OCI-LY7 (cell line): Measurements from ENCODE around the gene BICC1. TPM values are rescaled to one million over a fixed set of nuclear protein-coding genes. Genes with fewer than 3 reads are reported as not detected.

Experiments
- BruUV-seq: library from RNA; stranded (reverse); fragments of 400-500 nt; replicated peaks from 2 replicates; lab custom pipeline; 2021; lab: Mats Ljungman, UMichigan
- CTCF ChIA-PET: fragments of 300-600 bp; sonication (Branson Sonifier 250); formaldehyde crosslinking; loops from one replicate; lab custom pipeline; 2022; ENCODE audit warnings: antibody characterized with exemption; ENCODE audit not compliant: unreplicated experiment; lab: Charles Lee
- POLR2A ChIA-PET: fragments of 300-600 bp; sonication (Branson Sonifier 250); formaldehyde crosslinking; loops from one replicate; lab custom pipeline; 2022; ENCODE audit warnings: antibody characterized with exemption; lab: Charles Lee
- DNase-seq: peaks from one replicate; pipeline ENCODE4 v3.0.0-alpha.2; 2015; ENCODE audit warnings: low spot score
- H2AFZ ChIP-seq: fragments of 200-600 bp; sonication (generic), shearing (Covaris generic); 2 replicates; pipeline ENCODE4 v1.6.1; 2014; ENCODE audit warnings: mild to moderate bottlenecking, antibody characterized with exemption, low read length, moderate library complexity
- H3K27ac ChIP-seq: fragments of 200-600 bp; sonication (generic); 2 replicates; pipeline ENCODE4 v1.5.1; 2014; ENCODE audit warnings: mixed run types, low read depth, mild to moderate bottlenecking, moderate library complexity, low read length, inconsistent platforms; ENCODE audit not compliant: poor library complexity, severe bottlenecking
- H3K36me3 ChIP-seq: fragments of 200-600 bp; sonication (generic); 2 replicates; pipeline ENCODE4 v1.6.1; 2014; ENCODE audit warnings: mild to moderate bottlenecking, antibody characterized with exemption, low read length, moderate library complexity, mixed read lengths; ENCODE audit not compliant: insufficient read depth
- H3K4me1 ChIP-seq: fragments of 200-600 bp; sonication (generic); 2 replicates; pipeline ENCODE4 v1.5.1; 2014; ENCODE audit warnings: mild to moderate bottlenecking, low read length; ENCODE audit not compliant: insufficient read depth, poor library complexity, severe bottlenecking
- H3K4me2 ChIP-seq: fragments of 200-600 bp; sonication (generic); 2 replicates; pipeline ENCODE4 v1.6.1; 2014; ENCODE audit warnings: mild to moderate bottlenecking, low read length
- H3K4me3 ChIP-seq: fragments of 200-600 bp; sonication (generic); 2 replicates; pipeline ENCODE4 v1.5.1; 2014; ENCODE audit warnings: mild to moderate bottlenecking, low read depth, low read length; ENCODE audit not compliant: poor library complexity, severe bottlenecking
- H3K79me2 ChIP-seq: fragments of 200-600 bp; sonication (generic); 2 replicates; pipeline ENCODE4 v1.6.1; 2016; ENCODE audit warnings: low read depth, mild to moderate bottlenecking, low read length, moderate library complexity, mixed read lengths; ENCODE audit not compliant: insufficient read depth
- H3K9me2 ChIP-seq: fragments of 200-600 bp; sonication (generic); 2 replicates; pipeline ENCODE4 v1.6.1; 2016; ENCODE audit warnings: mild to moderate bottlenecking, low read length, mixed read lengths; ENCODE audit not compliant: insufficient read depth
- H3K9me3 ChIP-seq: fragments of 200-600 bp; sonication (generic); 2 replicates; pipeline ENCODE4 v1.6.1; 2014; ENCODE audit warnings: mild to moderate bottlenecking, mixed run types, low read length, mixed read lengths
- H4K20me1 ChIP-seq: fragments of 200-600 bp; sonication (generic); 2 replicates; pipeline ENCODE4 v1.6.1; 2014; ENCODE audit warnings: mild to moderate bottlenecking, antibody characterized with exemption, low read length, moderate library complexity, mixed read lengths; ENCODE audit not compliant: insufficient read depth
- CTCF ChIP-seq: fragments of 200-600 bp; sonication (generic); conservative IDR thresholded peaks from 2 replicates; pipeline ENCODE4 v1.5.1; 2014; ENCODE audit warnings: mild to moderate bottlenecking, antibody characterized with exemption, low read length, moderate library complexity, mixed read lengths
- EZH2phosphoT487 ChIP-seq: fragments of 200-600 bp; sonication (generic); IDR thresholded peaks from 2 replicates; pipeline ENCODE4 v1.6.1; 2018; ENCODE audit warnings: low read depth, borderline replicate concordance, mild to moderate bottlenecking, mixed run types, antibody characterized with exemption, low read length, moderate library complexity, mixed read lengths
- intact Hi-C: fragments of 100-400 bp; cut with micrococcal nuclease; formaldehyde crosslinking; loops from one replicate; pipeline ENCODE4 v1.10.0; 2022; ENCODE audit not compliant: unreplicated experiment
- total RNA-seq, 2 experiments: library from RNA; depleted of rRNA in 1 of 2; stranded (reverse); fragments of >200 nt in 1 of 2; shearing (Covaris generic) in 1 of 2; gene quantifications; 2 replicates each; pipeline ENCODE4 v1.2.3, GENCODE V29; 2014 to 2022

Gene BICC1
- total RNA-seq, 2 experiments from 2014 or later, result not detected

GRCh38 chr10:58647376-58648112 is 134.9 kb downstream of the BICC1 start:
- no peak overlapping the region for H2AFZ ChIP-seq
- no peaks in the 10 kb centered on the region for H3K9me2 ChIP-seq
- H3K4me1 ChIP-seq, result no peaks in the 10 kb centered on the region
- H3K4me2 ChIP-seq, result no peak overlapping the region
- no peak for TF ChIP-seq CTCF
- TF ChIP-seq EZH2phosphoT487, result no peak
- H3K27ac ChIP-seq, result no peak overlapping the region
- CTCF ChIA-PET, result no interaction called here
- no TSS peak for BruUV-seq
- H3K9me3 ChIP-seq, result no peaks in the 10 kb centered on the region
- no peaks in the 10 kb centered on the region for H3K79me2 ChIP-seq
- no peaks in the 10 kb centered on the region for H3K36me3 ChIP-seq
- intact Hi-C loops, result no loop called here
- H4K20me1 ChIP-seq, result no peaks in the 10 kb centered on the region
- H3K4me3 ChIP-seq, result no peak overlapping the region
- POLR2A ChIA-PET, result interaction anchor here (0.5 kb wide), 1 partner anchor 76 kb away, joined by 3 read pairs; no protein-coding TSS in a partner anchor
- DNase-seq, result no peak

- H3K4me3 ChIP-seq, result no peak overlapping the region
- H4K20me1 ChIP-seq, result no peaks in the 10 kb centered on the region
- no peaks in the 10 kb centered on the region for H3K79me2 ChIP-seq
- no peaks in the 10 kb centered on the region for H3K4me1 ChIP-seq
- H3K27ac ChIP-seq, result no peak overlapping the region
- DNase-seq, result no peak
- ChIA-PET CTCF (no interaction called here), POLR2A (no interaction called here)
- no peaks in the 10 kb centered on the region for H3K9me3 ChIP-seq
- intact Hi-C loops, result no loop called here
- no TSS peak for BruUV-seq
- TF ChIP-seq EZH2phosphoT487 (no peak), CTCF (no peak)
- no peak overlapping the region for H3K4me2 ChIP-seq
- H2AFZ ChIP-seq, result no peak overlapping the region
- no peaks in the 10 kb centered on the region for H3K36me3 ChIP-seq
- no peaks in the 10 kb centered on the region for H3K9me2 ChIP-seq
Measured at GRCh38 chr10:58648131-58648530, 135.5 kb downstream of the BICC1 start.

DNA sequence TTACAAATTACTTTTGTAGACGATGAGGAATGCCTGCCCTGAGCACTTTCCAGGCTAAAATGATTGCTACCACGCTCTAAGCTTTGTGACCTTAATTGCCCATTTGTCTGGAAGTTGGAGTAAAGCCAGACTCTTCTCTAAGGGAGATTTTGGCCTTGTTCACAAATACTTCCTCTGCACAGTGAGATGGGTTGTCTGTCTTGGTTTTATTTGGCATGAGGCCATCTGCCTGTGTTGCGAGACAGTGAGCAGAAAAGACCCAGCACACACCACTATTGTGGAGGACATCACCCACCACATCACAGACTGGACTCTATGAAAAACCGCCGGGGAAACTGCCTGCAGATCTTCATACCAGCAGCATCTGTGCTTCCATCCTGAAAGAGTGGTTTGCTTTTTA is 138.4 kb downstream of the BICC1 start:
- intact Hi-C loops, result no loop called here
- no peaks in the 10 kb centered on the region for H3K4me1 ChIP-seq
- no peak overlapping the region for H3K27ac ChIP-seq
- no peak overlapping the region for H2AFZ ChIP-seq
- CTCF ChIA-PET, result no interaction called here
- no peaks in the 10 kb centered on the region for H4K20me1 ChIP-seq
- H3K4me2 ChIP-seq, result no peak overlapping the region
- H3K9me3 ChIP-seq, result no peaks in the 10 kb centered on the region
- no peaks in the 10 kb centered on the region for H3K36me3 ChIP-seq
- no peak for DNase-seq
- BruUV-seq, result no TSS peak
- POLR2A ChIA-PET, result interaction anchor here (2.0 kb wide), 1 partner anchor 16 kb away, joined by 5 read pairs; no protein-coding TSS in a partner anchor
- no peaks in the 10 kb centered on the region for H3K9me2 ChIP-seq
- no peaks in the 10 kb centered on the region for H3K79me2 ChIP-seq
- H3K4me3 ChIP-seq, result no peak overlapping the region
- TF ChIP-seq EZH2phosphoT487, result no peak
- TF ChIP-seq CTCF, result no peak
